A549 treated with RU486 at 1 μM for 4 hours (cell line): ENCODE measurements around the gene PRAF2. TPM values are rescaled to one million over a fixed set of nuclear protein-coding genes. Genes with fewer than 3 reads are reported as not detected.

ENCODE experiments used
- total RNA-seq: library from RNA; stranded (reverse); fragments of 200-300 nt; extraction: Qiagen RNA extraction; gene quantifications from 5 replicates; pipeline ENCODE4 v1.2.3, GENCODE V29; 2022; ENCODE audit warnings: low read depth

Gene PRAF2, protein sequence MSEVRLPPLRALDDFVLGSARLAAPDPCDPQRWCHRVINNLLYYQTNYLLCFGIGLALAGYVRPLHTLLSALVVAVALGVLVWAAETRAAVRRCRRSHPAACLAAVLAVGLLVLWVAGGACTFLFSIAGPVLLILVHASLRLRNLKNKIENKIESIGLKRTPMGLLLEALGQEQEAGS
- 36.7 to 46.1 TPM (median 43.4 TPM) in 5 replicates for total RNA-seq

DNA sequence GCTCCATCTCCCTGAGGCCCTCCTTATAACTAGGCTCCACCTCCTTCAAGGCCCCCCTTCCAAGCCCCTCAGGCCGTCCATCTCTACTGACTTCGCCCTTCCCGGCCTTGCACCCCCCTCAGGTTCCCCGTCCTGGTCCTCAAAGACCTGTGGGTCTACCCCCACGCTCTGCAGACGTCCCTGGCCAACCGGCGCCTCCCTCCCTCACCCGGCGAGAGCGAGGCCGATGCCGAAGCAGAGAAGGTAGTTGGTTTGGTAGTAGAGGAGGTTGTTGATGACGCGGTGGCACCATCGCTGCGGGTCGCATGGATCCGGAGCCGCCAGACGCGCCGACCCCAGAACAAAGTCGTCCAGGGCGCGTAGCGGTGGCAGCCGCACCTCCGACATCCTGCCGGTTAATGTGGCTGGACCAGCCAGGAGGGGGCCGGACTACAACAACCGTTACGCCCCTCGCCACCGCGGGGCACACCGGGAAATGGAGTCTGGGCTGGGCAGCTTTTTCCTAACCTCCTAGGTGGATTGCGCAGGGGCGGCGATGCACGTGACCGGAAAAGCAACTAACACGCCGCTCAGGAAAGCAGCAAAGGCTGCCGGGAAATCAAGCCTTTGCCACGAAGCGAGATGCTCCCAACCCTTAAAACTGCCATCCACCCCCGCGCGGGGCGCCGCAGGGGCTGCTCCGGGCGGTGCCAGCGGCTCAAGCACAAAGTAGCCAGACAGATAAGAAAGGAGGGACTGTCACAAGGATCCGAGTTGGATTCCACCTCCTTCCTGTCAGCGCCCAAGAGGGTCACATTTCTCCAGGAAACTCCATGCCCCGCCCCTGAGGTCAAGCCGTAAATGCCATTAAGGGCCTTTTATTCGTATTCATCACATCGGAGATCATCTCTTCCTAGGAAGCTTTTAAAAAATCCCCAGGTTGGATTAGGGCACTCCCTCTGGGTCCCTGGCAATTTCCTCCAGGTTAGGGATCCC lies at the start of gene PRAF2:
Gene PRAF2 (minus strand): TSS at position 402 of the 975 bp plus-strand sequence. CDS start 15 bp downstream, at position 387.

DNA sequence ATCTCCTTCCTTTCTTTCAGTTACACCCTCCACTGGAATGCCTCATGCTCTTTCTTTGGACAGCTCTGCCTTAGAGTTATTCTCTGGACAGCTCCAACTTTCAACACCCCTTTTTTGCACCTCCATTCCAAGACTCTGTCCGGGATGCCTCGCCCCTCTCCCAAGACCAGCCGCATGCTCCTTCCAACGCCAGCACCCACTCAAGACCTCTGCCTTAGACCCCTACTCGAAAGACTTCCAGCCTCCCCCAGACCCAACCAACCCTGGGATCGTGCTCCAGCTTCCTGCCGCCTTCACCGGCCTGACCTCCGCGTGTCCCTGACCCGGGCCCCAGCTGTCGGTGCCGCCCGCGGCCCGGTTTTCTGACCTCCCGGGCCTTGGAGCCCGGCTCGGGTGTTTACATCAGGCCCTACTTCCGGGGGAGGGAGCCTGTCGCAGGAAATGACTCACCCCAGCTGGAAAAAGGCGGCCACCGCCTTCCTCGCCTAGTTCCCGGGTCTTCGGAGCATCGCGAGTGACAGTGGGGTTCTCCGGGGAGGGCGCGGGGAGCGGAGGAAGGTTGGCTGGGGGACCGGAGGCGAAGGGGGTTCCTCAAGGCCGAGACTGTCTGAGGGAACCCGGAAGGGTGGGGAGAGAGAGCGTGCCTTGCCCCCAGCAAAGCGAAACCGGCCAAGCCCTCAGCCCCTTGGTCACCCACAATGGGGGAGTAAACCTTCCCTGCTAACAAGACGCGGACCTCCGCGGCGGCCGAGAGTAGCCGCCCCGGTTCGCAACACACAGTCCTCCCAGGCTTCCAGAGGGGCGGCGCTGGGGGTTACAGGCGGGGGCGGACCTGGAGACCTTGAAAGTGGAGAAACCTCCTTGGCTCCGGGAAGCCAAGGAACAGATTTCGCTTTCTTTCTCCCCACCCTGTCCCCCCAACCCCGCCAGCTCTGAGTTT lies 6.0 kb upstream of the PRAF2 start, which contains the start of gene WDR45:
Gene WDR45 (minus strand): TSS at position 399 of the 940 bp plus-strand sequence. CDS start 1,792 bp downstream, outside the sequence.

DNA sequence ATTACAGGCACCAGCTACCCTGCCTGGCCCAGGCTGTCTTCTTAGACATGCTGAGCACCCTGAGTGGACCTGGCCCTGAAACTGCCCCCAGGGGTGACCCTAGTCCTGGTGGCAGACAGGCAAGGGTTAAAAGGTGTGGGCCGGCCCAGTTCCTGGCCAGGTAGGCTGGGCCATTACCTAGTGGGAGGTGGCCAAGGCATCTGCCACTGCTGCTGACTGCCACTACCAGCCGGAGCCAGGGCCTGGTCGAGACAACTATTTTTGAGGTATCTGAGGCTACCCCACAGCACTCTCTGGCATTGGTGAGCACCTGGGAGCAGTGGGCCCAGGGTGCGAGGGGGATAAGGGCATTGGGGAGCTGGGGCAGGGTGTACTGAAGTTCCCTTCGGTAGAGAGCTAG lies 15.0 kb downstream of the PRAF2 start, which contains the start of gene CCDC120:
Gene CCDC120 (plus strand): TSS at position 206 of the 400 bp plus-strand sequence. CDS start 3,043 bp downstream, outside the sequence.

DNA sequence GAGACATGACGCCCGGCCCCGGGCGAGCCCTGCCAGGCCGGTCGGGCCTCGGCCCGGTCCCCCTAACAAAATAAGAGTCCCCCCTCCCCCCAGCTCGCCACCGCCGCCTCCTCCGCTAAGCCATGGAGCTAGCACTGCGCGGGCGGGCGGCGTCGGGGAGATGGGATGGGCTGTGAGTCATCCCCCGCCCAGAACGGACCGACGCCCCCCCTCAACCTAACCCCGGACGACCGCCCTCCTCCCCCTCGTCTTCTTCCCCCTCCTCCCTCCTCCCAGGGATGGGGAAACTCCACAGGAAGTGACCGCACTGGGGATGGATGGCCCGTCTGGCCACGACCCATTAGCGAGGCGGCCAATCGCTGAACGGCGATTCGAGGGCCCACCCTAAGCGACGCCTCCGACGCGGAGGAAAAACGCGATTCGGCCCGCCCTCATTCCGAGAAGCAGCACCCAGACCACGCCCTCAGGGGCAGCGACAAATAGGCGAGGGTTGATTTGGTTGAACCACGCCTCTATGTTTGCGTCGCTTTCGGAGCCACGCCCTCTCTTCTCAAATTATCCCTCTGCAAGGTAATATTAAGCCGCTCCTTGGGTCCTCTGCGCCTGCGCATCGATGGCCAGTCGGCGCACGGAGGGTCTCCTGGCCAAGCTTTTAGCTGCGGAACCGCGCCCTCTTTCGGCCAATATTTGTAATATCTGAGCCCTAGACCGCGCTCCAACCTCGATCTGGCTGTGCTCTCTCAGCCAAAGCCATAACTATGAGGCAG lies 30.4 kb downstream of the PRAF2 start, which contains the start of gene TFE3:
Gene TFE3 (minus strand): TSS at position 138 of the 767 bp plus-strand sequence. CDS start 131 bp downstream, at position 7.

Other genes with a start within 250 kb of the PRAF2 start
- gene ERAS, start 247.5 kb downstream of the PRAF2 start, total RNA-seq, result 0.13 TPM in 1 of 5 replicates, not detected in the others
- 21.2 to 60.8 TPM (median 51.8 TPM) in 5 replicates for gene PCSK1N, start 238.4 kb downstream of the PRAF2 start, total RNA-seq
- 80.1 to 103 TPM (median 101 TPM) in 5 replicates for gene TIMM17B, start 176.2 kb downstream of the PRAF2 start, total RNA-seq
- gene PQBP1, start 176.1 kb downstream of the PRAF2 start, total RNA-seq, result 96.2 to 122 TPM (median 99.9 TPM) in 5 replicates
- gene SLC35A2, start 162.4 kb downstream of the PRAF2 start, total RNA-seq, result 49.4 to 68.7 TPM (median 67.1 TPM) in 5 replicates
- 9.6 to 11.7 TPM (median 10.7 TPM) in 5 replicates for gene PIM2, start 155.0 kb downstream of the PRAF2 start, total RNA-seq
- gene OTUD5, start 116.4 kb downstream of the PRAF2 start, total RNA-seq, result 58.3 to 67.8 TPM (median 63.7 TPM) in 5 replicates
- gene KCND1, start 102.2 kb downstream of the PRAF2 start, total RNA-seq, result 0.77 to 1.4 TPM (median 1.2 TPM) in 5 replicates
- 18.1 to 22.8 TPM (median 21.3 TPM) in 5 replicates for gene GRIPAP1, start 71.7 kb downstream of the PRAF2 start, total RNA-seq
- gene TFE3, start 30.6 kb downstream of the PRAF2 start, total RNA-seq, result 47.1 to 58.0 TPM (median 56.5 TPM) in 5 replicates
- 2.8 to 4.2 TPM (median 3.6 TPM) in 5 replicates for gene CCDC120, start 15.0 kb downstream of the PRAF2 start, total RNA-seq
- gene WDR45, start 5.9 kb upstream of the PRAF2 start, total RNA-seq, result 50.4 to 59.4 TPM (median 54.7 TPM) in 5 replicates
- gene GPKOW, start 49.7 kb upstream of the PRAF2 start, total RNA-seq, result 20.1 to 25.5 TPM (median 23.8 TPM) in 5 replicates
- 1.7 to 3.4 TPM (median 2.5 TPM) in 5 replicates for gene MAGIX, start 88.8 kb upstream of the PRAF2 start, total RNA-seq
- 315 to 481 TPM (median 431 TPM) in 5 replicates for gene PLP2, start 97.9 kb upstream of the PRAF2 start, total RNA-seq
- gene PRICKLE3, start 112.4 kb upstream of the PRAF2 start, total RNA-seq, result 16.1 to 21.8 TPM (median 19.4 TPM) in 5 replicates
- 2.2 to 3.3 TPM (median 2.8 TPM) in 5 replicates for gene SYP, start 126.2 kb upstream of the PRAF2 start, total RNA-seq
- not detected in 5 replicates for gene CACNA1F, start 159.3 kb upstream of the PRAF2 start, total RNA-seq
- 12.2 to 15.8 TPM (median 14.2 TPM) in 5 replicates for gene CCDC22, start 161.5 kb upstream of the PRAF2 start, total RNA-seq
- gene FOXP3, start 190.7 kb upstream of the PRAF2 start, total RNA-seq, result 0.06 to 0.33 TPM (median 0.10 TPM) in 5 replicates
- gene PPP1R3F, start 195.8 kb upstream of the PRAF2 start, total RNA-seq, result 2.2 to 3.3 TPM (median 2.3 TPM) in 5 replicates
- not detected in 5 replicates for gene GAGE10, start 229.6 kb upstream of the PRAF2 start, total RNA-seq
- not detected in 5 replicates for gene GAGE12J, start 248.0 kb upstream of the PRAF2 start, total RNA-seq